Measurements from ENCODE around the gene PPP1R26.
A peak's percentile ranks its signal among the peaks of the same experiment; 100 is the strongest.

The PPP1R26 gene

DNA sequence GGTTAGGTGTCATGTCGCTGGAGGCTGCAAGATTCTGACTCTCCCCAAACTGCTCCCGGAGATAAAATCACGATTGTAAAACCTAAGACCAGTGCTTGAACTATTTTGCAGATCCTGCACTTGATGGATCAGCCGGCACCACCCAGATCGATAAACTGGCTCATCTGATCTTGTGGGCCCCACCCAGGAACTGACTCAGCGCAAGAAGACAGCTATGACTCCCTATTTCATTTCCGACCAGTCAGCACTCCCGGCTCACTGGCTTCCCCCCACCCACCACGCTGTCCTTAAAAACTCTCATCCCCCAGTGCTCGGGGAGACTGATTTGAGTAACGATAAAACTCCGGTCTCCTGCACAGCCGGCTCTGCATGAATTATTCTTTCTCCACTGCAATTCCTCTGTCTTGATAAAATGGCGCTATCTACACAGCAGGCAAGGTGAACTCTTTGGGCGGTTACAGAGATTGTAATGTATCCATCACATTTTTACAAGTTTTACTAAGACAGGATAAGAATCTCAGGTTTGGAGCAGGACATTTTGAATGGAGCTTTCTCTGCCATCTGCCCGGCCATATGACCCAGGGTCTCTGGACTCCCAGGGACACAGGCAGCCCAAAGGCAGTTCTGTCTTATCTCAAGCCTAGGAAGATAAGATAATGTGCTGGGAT lies 10.6 kb upstream of the PPP1R26 start:
- DNase-seq = peak; percentile 75

DNA sequence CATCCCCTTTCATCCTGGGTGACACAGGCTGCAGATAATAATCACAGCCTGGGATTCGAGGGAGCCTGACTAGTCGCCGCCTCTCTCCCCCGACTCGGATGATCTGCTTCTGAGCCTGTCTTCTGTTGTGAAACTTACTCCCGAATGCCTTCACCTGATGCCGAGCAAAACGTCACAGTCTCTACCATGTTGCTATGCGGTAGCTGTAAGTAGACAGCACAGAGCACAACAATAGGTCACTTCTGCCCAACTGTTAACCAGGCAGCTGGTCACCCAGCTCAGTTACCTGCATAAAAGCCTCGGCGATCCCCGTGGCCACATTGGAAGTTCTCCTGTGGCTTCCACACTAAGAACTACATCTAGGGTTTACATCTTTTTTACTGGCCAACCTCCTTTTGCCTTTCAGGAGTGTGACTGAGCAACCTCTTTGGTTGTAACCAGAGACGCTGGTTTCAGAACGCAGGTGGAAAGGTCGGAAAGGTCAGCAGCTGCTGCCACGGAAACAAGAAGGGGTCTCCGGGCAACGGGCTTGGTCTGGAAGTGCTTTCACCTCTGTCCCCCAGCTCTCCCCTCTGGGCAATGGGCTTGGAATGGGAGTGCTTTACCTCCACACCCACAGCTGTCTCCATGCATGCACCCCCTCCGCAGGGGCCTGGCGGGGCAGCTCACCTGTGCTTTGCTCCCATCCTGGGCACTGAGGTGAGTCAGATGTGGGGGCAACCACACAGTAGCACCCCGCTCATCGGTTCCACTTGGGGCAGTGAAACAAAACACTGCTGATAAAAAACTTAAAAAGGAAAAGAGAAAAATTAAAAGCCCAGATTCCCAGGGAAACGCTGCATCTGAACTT lies 7.6 kb upstream of the PPP1R26 start:
- DNase-seq = no peak

- no peak for DNase-seq
Observed at GRCh38 chr9:135473972-135474543, 5.5 kb upstream of the PPP1R26 start.

DNA sequence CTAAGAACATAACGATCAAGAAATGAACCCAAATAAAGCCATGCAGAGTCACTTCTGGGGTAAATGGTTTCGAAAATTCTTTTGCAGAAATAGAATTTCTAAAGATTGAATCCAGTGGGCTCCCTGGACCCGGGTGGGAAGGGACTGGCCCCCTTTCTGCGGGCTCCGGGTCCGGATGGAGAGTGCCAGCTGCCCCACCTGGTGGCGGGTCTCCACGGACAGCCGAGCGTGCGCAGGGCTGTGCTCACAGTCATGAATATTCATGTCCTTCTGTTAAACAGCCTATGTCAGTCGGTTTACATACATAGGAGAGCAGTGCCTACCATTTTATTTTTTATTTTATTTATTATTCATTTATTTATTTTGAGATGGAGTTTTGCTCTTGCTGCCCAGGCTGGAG lies 4.7 kb upstream of the PPP1R26 start:
- peak; percentile 20 for DNase-seq

- DNase-seq = no peak
Observed at GRCh38 chr9:135476561-135477355, 2.8 kb upstream of the PPP1R26 start.

DNA sequence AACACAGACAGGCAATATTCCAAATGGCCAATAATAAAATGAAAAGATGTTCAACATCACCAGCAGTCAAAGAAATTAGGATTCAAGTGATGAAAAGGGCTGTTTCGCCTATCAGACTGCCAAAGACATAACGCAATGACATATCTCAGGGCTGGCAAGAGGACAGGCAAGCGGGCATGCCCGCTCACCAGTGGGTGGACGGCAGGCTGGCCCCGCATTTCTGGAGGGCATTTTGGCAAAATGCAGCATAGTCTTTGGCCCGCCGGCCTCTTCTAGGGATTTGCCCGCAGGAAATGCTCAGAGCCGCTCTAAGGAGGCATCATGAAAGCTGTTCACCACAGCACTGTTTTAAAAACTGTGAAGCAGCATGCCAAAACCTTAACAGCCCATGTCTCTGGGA lies 1.4 kb upstream of the PPP1R26 start:
- no peak for DNase-seq

DNA sequence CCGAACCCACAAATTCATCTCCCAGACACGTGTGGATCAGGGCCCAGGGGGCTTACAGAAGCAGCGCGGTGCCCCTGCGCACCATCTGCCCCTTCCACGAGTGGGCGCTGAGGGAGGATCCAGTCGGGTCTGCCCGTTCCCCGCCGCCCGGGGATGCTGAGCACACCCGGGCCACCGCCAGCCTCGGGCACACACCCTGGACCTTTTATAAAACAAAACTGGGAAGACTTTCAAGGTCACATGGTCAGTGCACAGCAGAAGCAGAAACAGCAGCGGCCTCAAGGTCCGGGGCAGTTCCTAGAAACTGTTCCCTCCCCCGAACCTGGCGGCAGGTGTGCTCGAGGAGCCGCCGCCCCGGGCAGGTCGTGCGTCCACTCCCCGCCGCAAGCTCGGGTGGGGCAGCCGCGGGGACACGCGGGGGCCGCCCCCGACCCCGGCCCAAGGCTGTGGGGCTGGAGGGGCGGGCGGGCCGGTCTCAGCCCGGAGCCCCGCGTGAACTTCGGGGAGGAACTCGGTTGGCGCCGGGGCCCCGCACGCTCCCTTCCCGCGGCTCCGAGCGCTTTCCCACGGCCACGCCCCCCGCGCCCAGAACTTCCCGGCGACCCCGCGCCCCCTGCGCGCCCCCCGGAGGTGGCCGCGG lies 633 bp upstream of the PPP1R26 start:
- no peak for DNase-seq

- no peak for DNase-seq
Observed at GRCh38 chr9:135480071-135480939, 723 bp downstream of the PPP1R26 start.

DNA sequence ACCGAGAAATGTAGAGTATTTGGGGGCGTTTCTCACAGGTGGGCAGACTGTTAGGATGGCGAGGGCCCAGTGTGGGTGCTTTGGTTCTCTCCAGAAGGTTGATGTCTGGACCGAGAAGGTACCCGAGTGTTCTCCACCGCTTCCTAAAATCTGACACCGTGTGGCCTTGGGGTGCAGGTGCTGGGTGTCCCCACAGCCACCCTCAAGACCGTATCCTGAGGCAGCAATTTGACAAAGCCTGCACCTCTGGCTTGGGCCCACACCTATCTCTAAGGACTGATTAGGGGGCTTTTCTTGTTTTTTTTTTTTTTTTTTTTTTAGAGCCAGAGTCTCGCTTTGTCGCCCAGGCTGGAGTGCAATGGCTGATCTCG lies 1.3 kb downstream of the PPP1R26 start:
- no peak for DNase-seq

DNA sequence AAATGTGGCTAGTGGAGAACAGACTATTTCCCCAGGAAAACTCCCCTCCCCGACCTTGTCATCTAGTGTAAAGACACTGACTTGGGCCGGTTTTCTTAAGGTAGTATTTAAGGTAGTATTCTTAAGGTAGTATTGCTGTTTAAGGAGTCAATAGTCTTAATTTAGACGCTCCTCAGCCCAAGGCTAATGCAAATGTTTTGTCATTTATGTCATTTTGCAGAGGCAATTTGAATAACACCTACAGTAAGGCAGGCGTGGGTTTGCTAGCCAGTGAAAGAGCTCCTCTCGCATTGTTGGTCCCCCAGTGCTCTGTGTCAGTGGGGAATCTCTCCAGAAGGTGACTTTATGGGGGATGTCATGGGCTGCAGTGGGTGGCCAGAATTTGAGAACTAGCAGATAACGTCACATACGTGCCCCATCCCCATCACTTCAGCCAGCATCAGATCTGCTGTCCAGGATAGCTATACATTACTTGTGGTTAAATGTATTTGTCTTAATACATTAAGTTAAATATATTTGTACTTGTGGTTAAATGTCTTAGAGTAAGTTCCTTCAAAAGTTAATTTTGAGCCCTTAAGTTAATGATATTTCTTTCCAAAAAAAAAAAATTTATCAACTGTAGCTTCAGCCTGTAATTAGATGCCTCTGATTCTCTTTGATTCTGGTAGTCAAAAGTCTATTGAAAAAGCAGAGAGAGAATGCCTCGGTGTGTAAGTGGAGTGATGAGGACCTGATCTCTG lies 2.6 kb downstream of the PPP1R26 start:
- no peak for DNase-seq

DNA sequence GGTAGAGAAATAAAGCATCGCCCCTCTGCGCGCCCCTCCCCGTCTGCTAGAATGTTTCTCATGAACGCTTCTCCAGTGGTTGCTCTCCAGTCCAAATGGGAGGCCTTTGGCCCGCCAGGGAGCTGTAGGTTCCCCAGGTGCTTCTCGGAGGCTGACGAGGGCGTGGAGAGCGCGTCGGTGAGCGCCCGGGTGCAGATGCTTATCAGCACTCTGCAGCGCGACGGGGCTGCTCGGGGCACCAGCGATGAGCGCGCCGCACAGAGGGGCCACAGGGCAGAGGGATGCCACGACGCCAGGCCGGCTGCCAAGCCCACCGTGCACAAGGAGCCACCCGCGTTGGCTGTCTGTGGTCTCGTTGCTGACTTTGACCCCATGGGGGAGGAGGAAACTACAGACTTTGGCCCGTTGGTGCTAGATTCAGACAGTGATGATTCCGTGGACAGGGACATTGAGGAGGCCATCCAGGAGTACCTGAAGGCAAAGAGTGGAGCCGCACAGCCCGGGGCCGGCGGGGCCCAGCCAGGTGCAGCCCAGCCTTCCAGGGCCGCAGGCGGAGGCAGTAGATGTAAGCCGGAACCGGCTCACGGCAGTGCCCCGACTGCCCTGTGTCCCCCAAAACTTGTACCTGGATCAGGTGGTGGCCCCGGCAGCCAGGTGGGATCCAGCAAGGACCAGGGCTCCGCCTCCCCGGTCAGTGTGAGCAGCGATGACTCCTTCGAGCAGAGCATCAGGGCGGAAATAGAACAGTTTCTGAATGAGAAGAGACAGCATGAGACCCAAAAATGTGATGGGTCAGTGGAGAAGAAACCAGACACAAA lies 5.1 kb downstream of the PPP1R26 start:
- DNase-seq = no peak

GRCh38 chr9:135485385-135485784 lies 5.8 kb downstream of the PPP1R26 start:
- no peak for DNase-seq

- no peak for DNase-seq
Observed at GRCh38 chr9:135485832-135486231, 6.2 kb downstream of the PPP1R26 start.

- DNase-seq = no peak
Observed at GRCh38 chr9:135486267-135487065, 6.9 kb downstream of the PPP1R26 start.

GRCh38 chr9:135487281-135488012 lies 7.9 kb downstream of the PPP1R26 start:
- no peak for DNase-seq

DNA sequence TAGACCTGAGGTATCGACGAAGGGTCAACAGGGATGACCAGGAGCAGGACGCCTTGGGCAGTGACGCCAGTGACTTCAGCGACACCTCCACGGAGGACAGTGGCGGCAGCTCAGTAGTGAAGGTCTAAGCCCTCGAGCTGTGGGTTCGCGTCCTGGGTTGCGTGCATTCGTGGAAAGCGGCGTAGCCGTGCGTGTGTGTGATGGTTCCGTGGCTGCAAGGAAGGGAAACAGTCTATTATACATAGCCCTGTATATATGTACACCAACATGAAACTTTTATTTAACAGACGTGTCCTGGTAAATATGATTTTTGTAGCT lies 8.4 kb downstream of the PPP1R26 start:
- DNase-seq = no peak

- DNase-seq = no peak
Observed at GRCh38 chr9:135488527-135488926, 8.9 kb downstream of the PPP1R26 start.

DNA sequence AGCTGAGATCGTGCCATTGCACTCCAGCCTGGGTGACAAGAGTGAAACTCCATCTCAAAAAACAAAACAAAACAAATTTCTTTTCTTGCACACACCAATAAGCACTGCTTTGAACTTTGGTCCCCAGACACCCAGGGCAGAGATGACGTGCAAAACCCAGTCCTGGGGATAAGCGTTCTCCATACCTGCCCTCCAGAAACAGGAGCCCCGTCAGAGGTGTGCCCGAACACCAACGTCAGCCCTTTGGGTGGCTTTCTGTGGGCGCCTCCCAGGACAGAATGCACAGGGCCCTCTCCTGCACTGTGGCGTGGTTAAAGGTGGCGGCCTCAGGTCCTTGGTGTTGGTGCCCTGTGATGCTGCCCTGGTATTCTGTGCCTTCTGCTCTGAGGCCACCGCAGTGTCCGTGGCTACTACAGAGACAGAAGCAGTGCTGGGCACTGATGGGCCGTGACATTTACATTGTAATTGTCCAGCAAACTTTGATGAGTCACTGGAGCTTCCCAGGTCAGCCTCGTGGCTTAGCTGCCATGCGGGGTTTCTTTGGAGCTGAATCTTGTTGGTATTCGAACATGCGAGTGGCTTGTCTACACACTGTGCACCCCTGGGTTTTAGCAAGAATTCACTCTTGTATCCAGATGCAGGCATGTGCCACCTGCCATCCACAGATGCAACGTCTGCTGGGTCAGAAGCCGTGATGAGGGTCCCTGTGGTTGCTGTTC lies 9.8 kb downstream of the PPP1R26 start:
- no peak for DNase-seq

All from stimulated activated naive CD4-positive, alpha-beta T cell treated with Interleukin-2 at 50 U/mL for 16 hours (primary cell).